ENCODE results near the gene SIAH2. TPM values are rescaled to one million over a fixed set of nuclear protein-coding genes. Genes with fewer than 3 reads are reported as not detected.

Gene SIAH2
- total and polyA plus RNA-seq, 2 of the 8 experiments (the other 6 are each of a cell fraction or from before 2014, with no cell fraction given), result 23.9 to 34.2 TPM

- no peak for TF ChIP-seq ATF2 (IDR thresholded peaks at IDR 0.05; ENCODE audit: low read length)
- no peak for TF ChIP-seq CEBPB (IDR thresholded peaks at IDR 0.05; ENCODE audit: low read depth, low read length)
Observed at GRCh38 chr3:150764967-150765366, 2.0 kb upstream of the SIAH2 start (continued).
